Fibroblast of the aortic adventitia (primary cell): ENCODE measurements around the gene PLEKHH2. TPM values are rescaled to one million over a fixed set of nuclear protein-coding genes. Genes with fewer than 3 reads are reported as not detected.

Experiments used
- DNase-seq: peaks from one replicate; pipeline ENCODE4 v3.0.0-alpha.2; 2010; ENCODE audit warnings: low read depth
- H3K4me3 ChIP-seq: 2 replicates; pipeline ENCODE4 v1.5.1; 2011; ENCODE audit warnings: low read depth, mild to moderate bottlenecking, control low read depth, low read length, moderate library complexity
- CTCF ChIP-seq: IDR thresholded peaks from 2 replicates; pipeline ENCODE4 v1.5.1; 2011; ENCODE audit warnings: mild to moderate bottlenecking, low read length, control low read depth, inconsistent platforms; ENCODE audit not compliant: insufficient read depth
- total RNA-seq: library from RNA; depleted of rRNA; stranded (reverse); fragments of >200 nt; gene quantifications from 2 replicates; pipeline ENCODE4 v1.2.3, GENCODE V29; 2012; ENCODE audit warnings: low replicate concordance

PLEKHH2 gene
- total RNA-seq, 1 donor, result 5.4 TPM

GRCh38 chr2:43758739-43759138 lies 121.7 kb downstream of the PLEKHH2 start:
- DNase-seq, result peak; percentile 71
- no peak for TF ChIP-seq CTCF
- H3K4me3 ChIP-seq, result no peak overlapping the region

GRCh38 chr2:43759195-43759594 lies 122.1 kb downstream of the PLEKHH2 start:
- peak; percentile 61 for DNase-seq
- TF ChIP-seq CTCF, result no peak
- H3K4me3 ChIP-seq, result no peak overlapping the region

GRCh38 chr2:43762286-43762685 lies 125.2 kb downstream of the PLEKHH2 start:
- DNase-seq, result peak; percentile 8
- TF ChIP-seq CTCF, result no peak
- no peak overlapping the region for H3K4me3 ChIP-seq

- no peak for DNase-seq
Observed at GRCh38 chr2:43763091-43763490, 126.0 kb downstream of the PLEKHH2 start.

GRCh38 chr2:43764086-43764705 lies 127.1 kb downstream of the PLEKHH2 start:
- TF ChIP-seq CTCF, result no peak
- no peak overlapping the region for H3K4me3 ChIP-seq
- peak; percentile 7 for DNase-seq

More at GRCh38 chr2:43763091-43763490, 126.0 kb downstream of the PLEKHH2 start:
- no peak for TF ChIP-seq CTCF
- H3K4me3 ChIP-seq, result no peak overlapping the region

GRCh38 chr2:43766006-43766405 lies 128.9 kb downstream of the PLEKHH2 start:
- DNase-seq, result no peak
- no peak overlapping the region for H3K4me3 ChIP-seq
- TF ChIP-seq CTCF, result no peak
